Measurements from ENCODE around the gene PLEKHS1.
"Not testable (repeated sequence)": the region's sequence is repeated elsewhere in the genome, so short reads cannot be mapped to it uniquely, and the experiment has no call there.

PLEKHS1 gene

GRCh38 chr10:113801569-113801968 is 50.1 kb downstream of the PLEKHS1 start:
- no peak for DNase-seq

GRCh38 chr10:113802997-113803396 is 51.5 kb downstream of the PLEKHS1 start:
- DNase-seq: no peak

- no peak for DNase-seq
Observed at GRCh38 chr10:113806503-113806902, 55.0 kb downstream of the PLEKHS1 start.

GRCh38 chr10:113808168-113808567 is 56.7 kb downstream of the PLEKHS1 start:
- no peak for DNase-seq

- DNase-seq: not testable (repeated sequence)
Observed at GRCh38 chr10:113814700-113815099, 63.2 kb downstream of the PLEKHS1 start.

GRCh38 chr10:113819989-113820388 is 68.5 kb downstream of the PLEKHS1 start:
- DNase-seq: no peak

GRCh38 chr10:113820507-113820906 is 69.0 kb downstream of the PLEKHS1 start:
- no peak for DNase-seq

- DNase-seq: not testable (repeated sequence)
Observed at GRCh38 chr10:113821306-113821705, 69.8 kb downstream of the PLEKHS1 start.

GRCh38 chr10:113822174-113822573 is 70.7 kb downstream of the PLEKHS1 start:
- DNase-seq: no peak

GRCh38 chr10:113823389-113823788 is 71.9 kb downstream of the PLEKHS1 start:
- no peak for DNase-seq

- DNase-seq: no peak
Observed at GRCh38 chr10:113825791-113826190, 74.3 kb downstream of the PLEKHS1 start.

DNA sequence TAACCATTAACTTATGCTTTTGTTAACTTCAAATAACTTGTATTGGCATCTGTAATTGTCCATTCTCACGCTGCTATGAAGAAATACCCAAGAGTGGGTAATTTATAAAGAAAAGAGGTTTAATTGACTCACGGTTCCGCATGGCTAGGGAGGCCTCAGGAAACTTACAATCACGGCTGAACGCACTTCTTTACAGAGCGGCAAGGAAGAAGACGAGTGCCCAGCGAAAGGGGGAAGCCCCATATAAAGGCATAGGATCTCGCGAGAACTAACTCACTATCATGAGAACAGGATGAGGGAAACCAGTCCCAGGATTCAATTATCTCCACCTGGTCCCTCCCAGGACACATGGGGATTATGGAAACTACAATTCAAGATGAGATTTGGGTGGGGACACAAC is 77.1 kb downstream of the PLEKHS1 start:
- DNase-seq: not testable (repeated sequence)
